Liver (tissue), 9 donors: ENCODE measurements around the gene UBE2Q2. TPM values are rescaled to one million over a fixed set of nuclear protein-coding genes. Genes with fewer than 3 reads are reported as not detected.

Source experiments
- DNase-seq: peaks from one replicate; pipeline ENCODE4 v3.0.0-alpha.2; 2017; ENCODE audit warnings: low spot score
- H3K27ac ChIP-seq, 2 donors: one replicate each; pipeline ENCODE4 v1.7.0; 2013; ENCODE audit warnings: inconsistent platforms in 2 of 2, low read length in 2 of 2, control low read depth in 1 of 2, low read depth in 1 of 2, mild to moderate bottlenecking in 1 of 2
- H3K27me3 ChIP-seq, 4 donors: one replicate each; pipeline versions ENCODE4 v1.6.1 to v1.7.0; 2013; ENCODE audit warnings: low read length in 3 of 4, inconsistent platforms in 1 of 4, mild to moderate bottlenecking in 1 of 4, moderate library complexity in 1 of 4; ENCODE audit not compliant: control insufficient read depth in 4 of 4, insufficient read depth in 4 of 4
- H3K36me3 ChIP-seq, 4 donors: one replicate each; pipeline versions ENCODE4 v1.6.1 to v1.7.0; 2013; ENCODE audit warnings: low read length in 3 of 4, mild to moderate bottlenecking in 3 of 4, low read depth in 1 of 4, moderate library complexity in 1 of 4; ENCODE audit not compliant: control insufficient read depth in 4 of 4, insufficient read depth in 3 of 4
- H3K4me1 ChIP-seq, 4 donors: one replicate each; pipeline versions ENCODE4 v1.6.1 to v1.7.0; 2013; ENCODE audit warnings: low read length in 3 of 4, mild to moderate bottlenecking in 3 of 4, moderate library complexity in 1 of 4; ENCODE audit not compliant: control insufficient read depth in 4 of 4, insufficient read depth in 4 of 4
- H3K4me3 ChIP-seq, 3 donors: one replicate each; pipeline versions ENCODE4 v1.6.1 to v1.7.0; 2013; ENCODE audit warnings: low read length in 3 of 3, control low read depth in 1 of 3, low read depth in 1 of 3, mild to moderate bottlenecking in 1 of 3
- H3K9ac ChIP-seq, 2 donors: one replicate each; pipeline ENCODE4 v1.7.0; 2013; ENCODE audit warnings: low read length in 2 of 2, mild to moderate bottlenecking in 2 of 2, moderate library complexity in 2 of 2, control low read depth in 1 of 2, low read depth in 1 of 2
- H3K9me3 ChIP-seq, 4 donors: one replicate each; pipeline versions ENCODE4 v1.6.1 to v1.7.0; 2013; ENCODE audit warnings: low read length in 3 of 4; ENCODE audit not compliant: control insufficient read depth in 4 of 4
- CTCF ChIP-seq: fragments of 150-350 bp; IDR thresholded peaks from 2 replicates; pipeline ENCODE4 v1.5.1; 2017; ENCODE audit warnings: improper control_type of control experiment, low read depth, low read length; ENCODE audit not compliant: missing input control
- EGR1 ChIP-seq, 2 donors: IDR thresholded peaks; 2 replicates each; pipeline ENCODE4 v1.6.1; 2016 to 2018; ENCODE audit warnings: antibody characterized with exemption in 2 of 2, low read depth in 2 of 2
- FOXA1 ChIP-seq: IDR thresholded peaks from 2 replicates; pipeline ENCODE4 v1.6.1; 2016; ENCODE audit warnings: antibody characterized with exemption
- FOXA2 ChIP-seq: IDR thresholded peaks from 2 replicates; pipeline ENCODE4 v1.6.1; 2016; ENCODE audit warnings: antibody characterized with exemption
- GABPA ChIP-seq, 2 donors: IDR thresholded peaks in 1 of 2; conservative IDR thresholded peaks in 1 of 2; 2 replicates each; pipeline ENCODE4 v1.6.1; 2016; ENCODE audit warnings: antibody characterized with exemption in 2 of 2, mild to moderate bottlenecking in 1 of 2, moderate library complexity in 1 of 2
- HNF4A ChIP-seq, 2 donors: conservative IDR thresholded peaks; 2 replicates each; pipeline ENCODE4 v1.6.1; 2016; ENCODE audit warnings: antibody characterized with exemption in 2 of 2, mild to moderate bottlenecking in 2 of 2
- HNF4G ChIP-seq: IDR thresholded peaks from 2 replicates; pipeline ENCODE4 v1.6.1; 2016; ENCODE audit warnings: antibody characterized with exemption
- JUND ChIP-seq, 2 donors: IDR thresholded peaks; 2 replicates each; pipeline ENCODE4 v1.6.1; 2016; ENCODE audit warnings: antibody characterized with exemption in 2 of 2
- NR2F2 ChIP-seq: IDR thresholded peaks from 2 replicates; pipeline ENCODE4 v1.6.1; 2016; ENCODE audit warnings: antibody characterized with exemption
- RAD21 ChIP-seq, 2 donors: IDR thresholded peaks; 2 replicates each; pipeline ENCODE4 v1.6.1; 2016; ENCODE audit warnings: antibody characterized with exemption in 2 of 2, mild to moderate bottlenecking in 2 of 2
- RXRA ChIP-seq, 2 donors: IDR thresholded peaks; 2 replicates each; pipeline ENCODE4 v1.6.1; 2017 to 2018; ENCODE audit warnings: antibody characterized with exemption in 2 of 2, mild to moderate bottlenecking in 1 of 2
- SP1 ChIP-seq: IDR thresholded peaks from 2 replicates; pipeline ENCODE4 v1.6.1; 2018; ENCODE audit warnings: antibody characterized with exemption, mild to moderate bottlenecking
- TAF1 ChIP-seq: conservative IDR thresholded peaks from 2 replicates; pipeline ENCODE4 v1.6.1; 2016; ENCODE audit warnings: antibody characterized with exemption, mild to moderate bottlenecking
- ZBTB33 ChIP-seq: IDR thresholded peaks from 2 replicates; pipeline ENCODE4 v1.6.1; 2016; ENCODE audit warnings: antibody characterized with exemption
- WGBS: extraction: QIAGEN DNeasy Blood & Tissue Kit; methylation state at CpG from one replicate; pipeline ENCODE4 v1.1.7; 2013; 5-methylcytosine and 5-hydroxymethylcytosine counted together
- polyA plus RNA-seq, 2 donors: library from polyadenylated mRNA; stranded (reverse) in 1 of 2; unstranded in 1 of 2; fragments of 200-250 nt in 1 of 2; fragments of >200 nt in 1 of 2; fragmentation: Nextera tagmentation in 1 of 2; extraction: Ambion mirVana in 1 of 2; gene quantifications; one replicate each; pipeline versions ENCODE4 v1.2.1 to v1.2.3, GENCODE V29; 2013 to 2015
- total RNA-seq, 2 donors: library from RNA; depleted of rRNA; stranded (reverse); fragments of >200 nt; gene quantifications; one replicate each; pipeline ENCODE4 v1.2.3, GENCODE V29; 2014
- TF ChIP-seq, protein P1 (sequence below): IDR thresholded peaks from 2 replicates; pipeline ENCODE4 v1.6.1; 2016; ENCODE audit warnings: antibody characterized with exemption, mild to moderate bottlenecking
- TF ChIP-seq, protein P2 (sequence below): IDR thresholded peaks from 2 replicates; pipeline ENCODE4 v1.6.1; 2016; ENCODE audit warnings: antibody characterized with exemption
- donor health status: healthy.
- donor health status: healthy.
- donor health status: healthy.
- donor health status: healthy.
- donor health status: healthy.

Gene UBE2Q2
- total and polyA plus RNA-seq, 4 donors = 2.4 to 14.4 (median 5.2) TPM

- TF ChIP-seq NR2F2 (no peak), EGR1 (IDR thresholded peaks at IDR 0.05; ENCODE audit: low read depth in 2 of 2) (no peak), HNF4G (no peak)
- TF ChIP-seq, protein P1, sequence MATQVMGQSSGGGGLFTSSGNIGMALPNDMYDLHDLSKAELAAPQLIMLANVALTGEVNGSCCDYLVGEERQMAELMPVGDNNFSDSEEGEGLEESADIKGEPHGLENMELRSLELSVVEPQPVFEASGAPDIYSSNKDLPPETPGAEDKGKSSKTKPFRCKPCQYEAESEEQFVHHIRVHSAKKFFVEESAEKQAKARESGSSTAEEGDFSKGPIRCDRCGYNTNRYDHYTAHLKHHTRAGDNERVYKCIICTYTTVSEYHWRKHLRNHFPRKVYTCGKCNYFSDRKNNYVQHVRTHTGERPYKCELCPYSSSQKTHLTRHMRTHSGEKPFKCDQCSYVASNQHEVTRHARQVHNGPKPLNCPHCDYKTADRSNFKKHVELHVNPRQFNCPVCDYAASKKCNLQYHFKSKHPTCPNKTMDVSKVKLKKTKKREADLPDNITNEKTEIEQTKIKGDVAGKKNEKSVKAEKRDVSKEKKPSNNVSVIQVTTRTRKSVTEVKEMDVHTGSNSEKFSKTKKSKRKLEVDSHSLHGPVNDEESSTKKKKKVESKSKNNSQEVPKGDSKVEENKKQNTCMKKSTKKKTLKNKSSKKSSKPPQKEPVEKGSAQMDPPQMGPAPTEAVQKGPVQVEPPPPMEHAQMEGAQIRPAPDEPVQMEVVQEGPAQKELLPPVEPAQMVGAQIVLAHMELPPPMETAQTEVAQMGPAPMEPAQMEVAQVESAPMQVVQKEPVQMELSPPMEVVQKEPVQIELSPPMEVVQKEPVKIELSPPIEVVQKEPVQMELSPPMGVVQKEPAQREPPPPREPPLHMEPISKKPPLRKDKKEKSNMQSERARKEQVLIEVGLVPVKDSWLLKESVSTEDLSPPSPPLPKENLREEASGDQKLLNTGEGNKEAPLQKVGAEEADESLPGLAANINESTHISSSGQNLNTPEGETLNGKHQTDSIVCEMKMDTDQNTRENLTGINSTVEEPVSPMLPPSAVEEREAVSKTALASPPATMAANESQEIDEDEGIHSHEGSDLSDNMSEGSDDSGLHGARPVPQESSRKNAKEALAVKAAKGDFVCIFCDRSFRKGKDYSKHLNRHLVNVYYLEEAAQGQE = no peak
These were observed 12.1 kb upstream of the UBE2Q2 start (continued) for GRCh38 chr15:75830910-75831805.

GRCh38 chr15:75831806-75832102, 11.5 kb upstream of the UBE2Q2 start:
- no peak overlapping the region for H3K9ac ChIP-seq
- 82% methylated on average over 1 of the region's 1 CpG for WGBS
- no peak overlapping the region for H3K4me3 ChIP-seq
- DNase-seq = no peak
- H3K36me3 ChIP-seq = no peaks in the 10 kb centered on the region
- H3K27ac ChIP-seq = no peak overlapping the region
- TF ChIP-seq JUND (IDR thresholded peaks at IDR 0.05) (no peak), GABPA (IDR thresholded peaks at IDR 0.05 in 1 of 2, conservative IDR thresholded peaks at IDR 0.05 in 1 of 2) (no peak), RAD21 (IDR thresholded peaks at IDR 0.05) (no peak), ZBTB33 (no peak), RXRA (IDR thresholded peaks at IDR 0.05) (no peak), FOXA1 (no peak), TAF1 (no peak), NR2F2 (no peak), HNF4A (conservative IDR thresholded peaks at IDR 0.05) (no peak), SP1 (no peak), FOXA2 (no peak), CTCF (no peak), HNF4G (no peak), EGR1 (IDR thresholded peaks at IDR 0.05; ENCODE audit: low read depth in 2 of 2) (no peak)
- TF ChIP-seq, protein P2, sequence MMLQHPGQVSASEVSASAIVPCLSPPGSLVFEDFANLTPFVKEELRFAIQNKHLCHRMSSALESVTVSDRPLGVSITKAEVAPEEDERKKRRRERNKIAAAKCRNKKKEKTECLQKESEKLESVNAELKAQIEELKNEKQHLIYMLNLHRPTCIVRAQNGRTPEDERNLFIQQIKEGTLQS = no peak
- TF ChIP-seq, protein P1 = no peak
- H3K27me3 ChIP-seq = no peaks in the 10 kb centered on the region
- no peaks in the 10 kb centered on the region for H3K4me1 ChIP-seq
- H3K9me3 ChIP-seq = no peaks in the 10 kb centered on the region
